H1 (cell line): Measurements from ENCODE around the gene SNAP25. TPM values are rescaled to one million over a fixed set of nuclear protein-coding genes. Genes with fewer than 3 reads are reported as not detected.

ENCODE experiments used
- CHD2 ChIP-seq: IDR thresholded peaks from 2 replicates; pipeline ENCODE4 v1.6.1; 2012; ENCODE audit warnings: low read length, improper control_type of control experiment
- HDAC6 ChIP-seq: IDR thresholded peaks from one replicate; pipeline ENCODE4 v1.7.1; 2012; ENCODE audit warnings: low read depth, mild to moderate bottlenecking, inconsistent platforms, low read length, moderate library complexity
- NRF1 ChIP-seq: IDR thresholded peaks from 2 replicates; pipeline ENCODE4 v1.6.1; 2011; ENCODE audit warnings: mild to moderate bottlenecking, low read depth, low read length, improper control_type of control experiment
- SIRT6 ChIP-seq: IDR thresholded peaks from one replicate; pipeline ENCODE4 v1.7.1; 2012; ENCODE audit warnings: low read length, inconsistent platforms
- polyA plus RNA-seq, 7 experiments: library from polyadenylated mRNA; depleted of rRNA in 3 of 7; stranded (reverse) in 5 of 7; unstranded in 2 of 7; fragments of >200 nt in 5 of 7; fragments of 200-250 nt in 2 of 7; gene quantifications; 1 replicate in 5 of 7; 2 replicates in 1 of 7; 4 replicates in 1 of 7; pipeline versions ENCODE4 v1.2.1 to v1.2.3, GENCODE V29; 2011 to 2013; ENCODE audit warnings: missing spikeins in 2 of 7, mixed read lengths in 2 of 7
- total RNA-seq: library from RNA; stranded (reverse); fragmentation: NEBNext Ultra II Directional; extraction: Animal tissue kit (Norgen Biotek cat#: 25700); gene quantifications from 2 replicates; pipeline ENCODE4 v1.2.1, GENCODE V29; 2021

Gene SNAP25
- total and polyA plus RNA-seq, 2 of the 8 experiments (the other 6 are each of a cell fraction or from before 2014, with no cell fraction given) = 0.51 to 0.52 TPM

DNA sequence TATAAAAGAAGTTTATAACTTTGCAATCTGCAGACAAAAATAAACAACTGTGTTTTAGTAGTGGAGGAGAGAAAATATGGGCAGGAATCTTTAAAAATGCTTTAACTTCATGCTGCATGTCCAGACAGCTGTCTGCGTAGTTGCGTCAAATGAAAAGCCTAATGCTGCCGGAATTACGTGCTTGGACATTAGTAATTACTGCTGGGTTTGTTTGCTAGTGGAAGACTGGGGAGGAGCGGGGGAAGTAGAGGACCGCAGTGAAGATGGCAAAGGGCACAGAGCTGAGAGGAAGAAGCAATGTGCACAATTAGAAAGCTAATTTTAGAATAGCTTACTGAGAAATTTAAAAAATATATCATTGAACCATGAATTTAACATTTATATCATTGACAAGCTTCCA is 2.4 kb downstream of the SNAP25 start (continued):
- TF ChIP-seq SIRT6 = no peak
- no peak for TF ChIP-seq NRF1
- TF ChIP-seq CHD2 = no peak
- TF ChIP-seq HDAC6 = no peak
